ENCODE data around the gene PARD3.
"Not testable (repeated sequence)": the region's sequence is repeated elsewhere in the genome, so short reads cannot be mapped to it uniquely, and the experiment has no call there.

PARD3 gene

DNA sequence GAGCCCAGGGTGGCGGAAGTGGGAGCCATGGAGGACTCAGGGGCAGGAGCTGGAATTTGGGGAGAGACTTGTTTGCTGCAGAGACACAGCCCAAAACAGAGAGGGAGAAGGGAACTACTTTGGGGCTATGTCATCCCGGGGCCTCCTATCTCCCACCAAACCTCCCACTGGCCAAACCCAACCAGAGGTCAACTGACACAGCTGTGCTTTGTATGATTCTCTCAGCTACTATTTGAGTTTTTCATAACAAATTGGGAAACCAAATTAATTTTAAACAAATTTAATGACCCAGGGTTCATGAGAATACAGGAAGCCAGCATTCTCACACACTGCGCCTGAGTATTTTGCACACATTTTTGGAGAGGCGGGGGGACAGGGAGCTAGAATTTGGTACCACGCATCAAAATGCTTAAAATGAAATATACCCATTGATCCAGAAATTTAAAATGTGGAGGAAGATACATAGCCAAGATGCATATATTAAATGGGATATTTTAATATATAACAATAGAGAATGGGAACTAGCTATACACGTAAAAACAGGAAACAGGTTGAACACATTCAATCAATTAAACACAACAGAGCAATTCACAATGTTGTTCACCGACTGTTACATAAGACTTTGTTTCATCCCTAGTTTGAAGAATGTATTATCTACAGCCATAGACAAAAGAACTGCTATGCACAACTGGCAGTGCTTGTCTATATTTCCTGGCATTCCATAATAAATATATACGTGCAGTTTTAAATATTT, 105.3 kb downstream of the PARD3 start:
- DNase-seq, result no peak

- no peak for DNase-seq
Observed at GRCh38 chr10:34707656-34708055, 107.4 kb downstream of the PARD3 start.

- DNase-seq, result not testable (repeated sequence)
Observed at GRCh38 chr10:34706992-34707391, 108.1 kb downstream of the PARD3 start.

DNA sequence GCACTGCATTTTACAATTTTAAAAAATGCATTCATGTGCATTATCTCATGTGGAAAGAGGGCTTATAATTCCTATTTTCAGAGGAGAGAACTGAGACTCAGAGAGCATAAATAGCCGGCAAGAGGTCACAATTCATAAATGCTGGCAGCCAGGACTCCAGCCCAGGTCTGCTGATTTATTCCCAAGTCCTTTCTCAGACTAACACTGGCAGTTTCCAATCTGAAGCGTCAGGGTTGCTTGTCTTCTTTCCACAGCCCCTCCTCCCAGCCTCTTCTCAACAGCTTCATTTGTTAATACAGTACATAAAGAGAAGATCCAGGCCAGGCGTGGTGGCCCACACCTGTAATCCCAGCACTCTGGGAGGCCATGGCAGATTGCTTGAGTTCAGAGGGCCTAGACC, 108.9 kb downstream of the PARD3 start:
- DNase-seq, result no peak

DNA sequence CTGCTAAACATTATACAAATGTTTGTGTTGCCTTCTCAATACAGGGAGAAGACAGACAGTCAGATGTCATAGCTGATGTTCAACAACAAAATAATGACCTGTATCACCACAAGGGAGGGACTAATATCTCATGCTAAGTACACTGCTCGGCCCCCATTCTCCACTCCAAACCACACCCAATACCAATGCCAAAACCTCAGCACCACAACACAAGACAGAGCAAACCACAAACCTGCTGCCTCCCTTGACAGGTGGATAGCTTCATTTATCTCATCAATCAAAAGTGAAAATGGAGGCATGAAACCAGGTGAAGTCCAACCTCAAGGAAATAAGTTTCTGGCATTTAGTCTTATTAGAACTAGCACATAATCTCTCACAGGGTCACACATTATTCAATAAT, 109.5 kb downstream of the PARD3 start:
- no peak for DNase-seq

DNA sequence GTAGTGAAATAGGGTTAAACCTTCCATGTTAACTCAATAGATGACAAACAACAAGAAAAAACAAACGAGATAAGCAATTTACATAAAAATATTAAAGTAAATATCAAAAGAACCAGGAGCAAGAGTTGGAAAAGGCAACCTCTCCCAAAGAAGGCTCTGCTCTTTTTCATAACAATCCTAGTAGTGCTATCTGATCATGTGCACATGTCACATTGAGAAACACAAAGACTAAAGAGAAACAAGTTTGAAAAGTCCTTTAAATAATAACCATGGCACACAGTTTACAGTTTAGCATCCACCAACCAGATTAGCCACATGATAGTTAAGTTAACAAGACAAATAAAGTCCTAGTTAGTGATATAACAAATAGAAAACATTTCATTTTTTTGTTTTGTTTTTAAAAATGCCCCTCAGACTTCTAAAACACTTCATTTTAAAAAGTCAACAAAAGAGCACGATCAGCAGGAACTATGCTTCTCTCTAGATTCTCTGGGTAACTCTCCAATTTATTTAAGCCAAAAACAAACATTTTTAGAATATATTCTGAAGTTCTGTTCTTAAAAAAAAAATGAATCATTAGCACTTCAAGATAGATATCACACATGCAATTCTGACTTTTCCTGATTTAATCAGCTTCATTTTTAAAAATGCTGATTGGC, 110.4 kb downstream of the PARD3 start:
- DNase-seq, result no peak

- no peak for DNase-seq
Observed at GRCh38 chr10:34702982-34703381, 112.1 kb downstream of the PARD3 start.

DNA sequence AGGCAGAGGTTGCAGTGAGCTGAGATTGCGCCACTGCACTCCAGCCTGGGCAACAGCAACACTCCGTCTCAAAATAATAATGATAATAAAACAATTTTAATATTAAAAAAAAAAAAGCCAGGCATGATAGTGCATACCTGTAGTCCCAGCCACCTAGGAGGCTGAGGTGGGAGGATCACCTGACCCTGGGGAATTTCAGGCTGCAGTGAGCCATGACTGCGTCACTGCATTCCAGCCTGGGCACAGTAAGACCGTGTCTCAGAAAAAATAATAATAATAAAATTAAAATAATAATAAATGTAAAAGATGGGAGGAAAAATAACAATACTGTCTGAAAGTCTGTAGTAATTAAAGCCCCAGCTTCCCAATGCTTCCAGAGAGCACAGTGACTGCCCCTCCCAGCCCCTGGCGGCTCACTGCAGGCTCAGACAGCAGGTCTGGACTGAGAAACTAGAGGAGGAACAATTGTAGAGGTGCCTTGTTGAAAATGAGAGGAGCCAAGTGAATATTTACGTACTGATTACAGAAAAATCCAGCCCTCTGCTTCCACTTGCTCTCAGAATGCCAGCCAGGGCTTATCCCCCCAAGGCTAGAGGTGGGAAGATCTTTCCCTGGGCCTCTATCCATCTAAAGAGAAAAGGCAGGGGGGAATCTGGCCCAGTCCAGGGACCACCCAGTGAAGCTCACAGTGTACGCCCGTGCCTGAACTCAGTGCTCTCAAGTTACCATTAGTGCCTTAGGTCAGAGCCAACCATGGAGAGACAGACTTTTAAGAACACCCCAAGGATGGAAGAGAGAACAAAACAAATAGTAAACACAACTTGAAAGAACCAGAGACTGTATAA, 112.8 kb downstream of the PARD3 start:
- DNase-seq, result no peak

DNA sequence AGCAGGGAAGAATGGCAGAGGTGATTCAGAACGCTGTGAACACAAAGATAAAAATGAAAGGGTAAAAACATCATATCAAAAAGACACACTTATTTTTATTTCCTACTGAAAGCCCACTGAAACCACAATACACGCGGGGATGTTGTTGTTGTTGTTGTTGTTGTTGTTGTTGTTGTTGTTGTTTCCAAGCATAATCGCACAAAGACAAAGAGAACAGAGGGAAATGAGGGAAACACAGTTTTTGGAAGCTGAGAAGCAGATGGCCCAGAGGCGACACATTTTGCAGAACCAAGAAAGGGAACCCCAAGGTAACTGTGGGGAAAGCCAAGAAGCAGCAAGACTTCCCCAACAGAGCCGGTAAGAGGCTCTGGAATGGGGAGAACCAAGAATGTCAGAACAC, 113.9 kb downstream of the PARD3 start:
- no peak for DNase-seq

DNA sequence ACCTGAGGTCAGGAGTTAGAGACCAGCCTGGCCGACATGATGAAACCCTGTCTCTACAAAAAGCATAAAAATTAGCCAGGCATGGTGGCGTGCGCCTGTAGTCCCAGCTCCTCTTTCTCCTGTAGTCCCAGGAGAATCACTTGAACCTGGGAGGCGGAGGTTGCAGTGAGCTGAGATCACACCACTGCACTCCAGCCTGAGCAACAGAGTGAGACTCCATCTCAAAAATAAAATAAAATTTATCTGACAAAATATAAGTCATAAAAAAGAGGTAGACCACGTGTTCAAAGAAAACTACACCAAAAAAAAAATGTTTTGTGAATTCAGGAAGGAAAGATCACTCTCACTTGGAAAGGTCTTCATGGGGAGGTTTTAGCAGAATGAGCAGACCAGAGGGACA, 114.3 kb downstream of the PARD3 start:
- DNase-seq, result not testable (repeated sequence)

GRCh38 chr10:34699904-34700517, 115.1 kb downstream of the PARD3 start:
- no peak for DNase-seq

DNA sequence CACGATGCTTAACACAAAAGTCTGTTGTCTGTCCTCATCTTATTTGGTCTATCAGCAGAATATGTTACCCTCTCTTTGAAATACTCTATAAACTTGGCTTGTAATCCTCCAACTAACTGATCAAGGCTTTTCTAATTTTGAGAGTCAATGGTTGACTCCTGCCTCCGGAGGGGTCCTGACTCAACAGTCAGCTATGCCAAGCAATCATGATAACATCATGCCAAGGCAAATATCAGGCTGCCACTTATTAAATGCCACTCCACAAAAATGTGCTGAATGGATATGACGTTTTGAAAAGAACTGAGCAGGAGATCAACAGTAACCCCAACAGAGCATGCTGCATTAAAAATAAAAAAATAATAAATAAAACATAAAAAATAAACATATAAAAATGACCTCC, 116.1 kb downstream of the PARD3 start:
- no peak for DNase-seq

- DNase-seq, result no peak
Observed at GRCh38 chr10:34698248-34698831, 116.8 kb downstream of the PARD3 start.

DNA sequence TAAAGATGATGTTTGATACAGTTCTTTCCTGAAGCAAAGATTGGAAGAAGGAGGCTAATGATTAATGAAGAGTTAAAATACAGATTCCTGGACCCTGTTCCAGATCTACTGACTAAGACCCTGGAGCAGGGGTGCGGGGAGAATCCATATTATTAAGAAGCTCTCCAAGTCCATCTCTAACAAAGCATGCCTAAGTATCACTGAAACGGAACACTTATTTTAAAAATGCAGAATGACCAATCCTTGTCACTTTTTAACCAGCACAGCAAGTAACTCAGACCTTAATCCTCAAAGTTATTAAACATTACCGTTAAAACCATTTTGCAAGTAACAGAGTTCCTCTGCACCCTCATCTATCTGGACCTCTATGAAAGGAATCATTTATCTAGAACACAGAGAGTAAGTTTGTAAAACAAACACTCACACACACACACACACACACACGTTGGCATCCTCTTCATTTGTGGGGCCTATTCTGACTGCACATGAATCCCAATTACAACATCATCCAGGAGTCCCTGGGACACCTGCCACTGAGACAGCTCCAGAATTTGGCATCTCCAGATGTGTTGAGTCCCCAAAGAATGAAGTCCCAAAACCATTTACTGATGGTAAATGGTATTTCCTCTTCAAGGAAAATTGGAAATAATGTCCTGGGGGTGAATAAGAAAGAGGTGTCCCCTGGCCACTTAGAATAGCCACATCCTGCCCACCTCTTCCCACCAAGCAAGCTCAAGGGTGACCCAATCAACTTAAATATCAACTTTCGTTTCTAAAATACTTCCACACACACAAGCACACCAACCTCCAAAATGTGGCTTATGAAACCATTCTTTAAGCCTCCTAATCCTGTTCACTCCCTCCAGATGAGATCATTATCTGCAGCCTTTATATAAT, 117.5 kb downstream of the PARD3 start:
- no peak for DNase-seq

- no peak for DNase-seq
Observed at GRCh38 chr10:34696423-34696822, 118.7 kb downstream of the PARD3 start.

GRCh38 chr10:34690383-34691049, 124.6 kb downstream of the PARD3 start:
- no peak for DNase-seq

DNA sequence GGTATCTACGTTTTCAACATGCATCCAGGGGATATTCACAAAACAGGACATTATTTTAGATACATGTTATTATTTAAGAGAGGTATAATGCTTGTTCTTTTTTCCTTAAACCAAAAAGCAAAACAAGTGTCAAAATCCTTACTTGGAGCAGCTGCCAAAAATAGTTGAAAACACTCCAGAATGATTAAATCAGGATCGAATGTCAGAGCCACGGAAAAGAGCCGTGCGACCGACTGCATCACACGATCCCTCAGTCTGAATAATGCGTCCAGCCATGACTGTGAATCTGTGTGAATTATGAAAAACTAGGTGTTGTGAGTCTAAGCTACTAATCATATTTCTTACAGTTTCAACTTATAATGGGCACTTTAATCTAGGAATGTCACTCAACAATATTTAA, 126.0 kb downstream of the PARD3 start:
- DNase-seq, result peak; percentile 18

GRCh38 chr10:34687434-34688210, 127.5 kb downstream of the PARD3 start:
- DNase-seq, result no peak

- no peak for DNase-seq
Observed at GRCh38 chr10:34682580-34682979, 132.5 kb downstream of the PARD3 start.

- DNase-seq, result no peak
Observed at GRCh38 chr10:34681933-34682332, 133.2 kb downstream of the PARD3 start.

Measured in NCI-H1694 treated with DMSO at 0.1 percent for 48 hours (cell line).